ENCODE measurements around the gene MCTP1. TPM values are rescaled to one million over a fixed set of nuclear protein-coding genes. Genes with fewer than 3 reads are reported as not detected.

MCTP1 gene
- 16.4 and 16.6 TPM in 2 replicates for total RNA-seq (2014; rRNA removed)
- polyA plus RNA-seq (2012) = 4.0 TPM

DNA sequence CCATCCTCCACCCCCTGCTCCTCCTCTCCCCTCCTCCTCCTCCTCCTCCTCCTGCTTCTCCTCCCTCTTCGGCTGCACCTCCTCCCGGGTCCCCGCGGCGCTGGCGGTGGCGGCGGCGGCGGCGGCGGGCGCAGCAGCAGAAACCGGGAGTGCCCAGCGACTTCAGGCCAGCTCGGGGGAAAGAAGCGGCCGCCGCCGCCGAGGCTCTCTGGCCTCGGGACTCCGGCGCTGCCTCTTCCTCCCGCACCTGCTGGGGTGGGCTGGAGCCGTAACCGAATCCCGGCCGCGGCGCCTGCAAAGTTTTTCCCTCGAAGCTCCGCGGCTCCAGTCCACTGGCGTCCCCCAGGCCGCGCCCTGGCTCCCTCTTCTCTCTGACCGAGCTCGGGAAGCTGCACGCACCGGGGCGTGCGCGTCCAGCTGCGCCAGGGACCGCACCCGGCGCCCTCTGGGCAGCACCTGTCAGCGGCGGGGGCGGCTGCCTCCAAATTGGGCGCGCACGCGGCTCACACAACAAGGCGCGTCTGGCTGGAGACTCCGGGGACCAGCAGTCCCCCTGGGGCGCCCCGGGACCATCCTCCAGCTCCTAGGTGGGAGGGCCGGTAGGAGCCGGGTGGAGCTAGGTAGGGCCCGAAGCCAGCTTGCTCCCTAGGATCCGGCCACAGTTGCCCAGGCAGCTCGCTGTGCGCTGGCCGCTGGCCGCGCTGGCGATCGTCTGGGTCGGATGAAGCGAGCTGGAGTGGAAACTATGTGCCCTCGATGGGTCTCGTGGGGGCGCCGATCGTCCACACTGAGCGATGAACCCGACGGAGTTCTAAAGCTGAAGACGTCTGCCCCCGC is at the start of gene MCTP1:
Gene MCTP1 (minus strand): TSS at position 523 of the 837 bp plus-strand sequence.
- DNase-seq (ENCODE audit: low read depth) = peak; percentile 19

DNA sequence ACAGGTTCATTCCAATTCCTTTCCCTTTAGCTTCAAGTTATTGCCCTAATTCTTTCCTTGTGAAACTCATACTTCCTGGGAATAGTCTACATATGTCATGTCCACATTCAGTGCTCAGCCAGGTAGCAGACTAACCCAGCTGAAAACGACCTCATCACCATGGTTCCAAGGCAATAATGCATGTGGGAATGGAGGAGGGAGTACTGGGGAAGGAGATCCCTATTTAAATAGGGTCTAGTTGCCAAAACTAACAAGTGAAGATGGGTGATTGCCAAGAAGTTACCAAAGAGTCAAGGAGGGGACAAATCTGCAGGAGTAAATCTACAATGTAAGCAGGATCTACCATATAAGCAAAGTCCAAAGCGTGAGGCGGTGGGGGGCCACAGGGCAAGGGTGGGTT is 47.3 kb upstream of the MCTP1 start:
- DNase-seq (ENCODE audit: low read depth) = no peak

DNA sequence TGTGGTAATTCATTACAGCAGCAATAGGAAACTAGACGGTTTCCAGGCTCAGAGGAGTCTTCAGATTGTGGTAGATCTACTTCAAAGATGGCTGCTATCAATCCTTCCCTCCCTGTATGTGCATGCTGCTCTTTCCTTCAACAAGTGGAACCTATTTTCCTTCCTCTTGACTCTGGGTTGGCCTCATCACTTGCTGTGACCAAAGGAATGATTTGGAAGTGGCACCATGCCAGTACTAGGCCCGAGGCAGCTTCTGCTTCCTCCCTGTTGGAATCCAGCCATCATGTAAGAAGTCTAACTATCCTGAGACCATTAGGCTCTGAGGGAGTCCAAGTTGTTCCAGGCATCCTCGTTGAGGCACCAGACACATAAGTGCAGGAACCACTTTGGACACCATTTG is 46.5 kb upstream of the MCTP1 start:
- no peak for DNase-seq (ENCODE audit: low read depth)

DNA sequence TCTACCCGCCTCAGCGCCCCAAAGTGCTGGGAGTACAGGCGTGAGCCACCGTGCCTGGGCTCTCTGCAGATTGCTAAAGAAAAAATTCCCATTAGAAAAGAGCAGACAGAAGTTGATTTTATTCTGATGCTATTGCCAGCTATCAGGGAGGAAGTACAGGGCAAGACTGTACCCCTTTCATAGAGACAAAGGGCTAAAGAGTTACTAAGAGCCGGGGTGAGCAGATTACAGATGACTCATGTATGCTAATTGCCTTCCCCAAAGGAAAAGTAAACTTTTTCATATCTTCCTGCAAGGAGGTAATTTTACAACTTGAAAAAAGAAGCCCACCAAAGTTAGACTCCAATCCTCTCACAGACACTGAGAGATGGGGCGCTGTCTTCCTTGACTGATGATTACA is 42.3 kb upstream of the MCTP1 start:
- DNase-seq (ENCODE audit: low read depth) = no peak

DNA sequence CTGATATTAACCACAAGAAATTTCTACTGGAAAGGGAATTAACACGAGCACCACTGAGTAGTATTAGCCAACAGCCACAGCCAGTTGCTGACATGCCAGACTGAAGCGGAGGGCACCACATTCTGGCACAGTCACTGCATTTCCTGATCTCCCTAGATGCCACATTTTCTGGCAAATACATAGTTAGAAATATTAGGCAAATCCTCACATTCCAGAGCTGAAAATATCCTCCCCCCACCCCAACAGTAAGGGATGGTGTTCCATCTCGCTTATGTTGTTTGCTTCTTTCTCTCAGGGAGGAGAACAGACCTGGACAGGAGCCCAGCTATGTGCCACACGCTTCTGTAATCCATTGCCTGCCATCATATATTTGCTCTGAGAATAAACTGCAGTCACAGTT is 32.8 kb upstream of the MCTP1 start:
- DNase-seq (ENCODE audit: low read depth) = peak; percentile 35

DNA sequence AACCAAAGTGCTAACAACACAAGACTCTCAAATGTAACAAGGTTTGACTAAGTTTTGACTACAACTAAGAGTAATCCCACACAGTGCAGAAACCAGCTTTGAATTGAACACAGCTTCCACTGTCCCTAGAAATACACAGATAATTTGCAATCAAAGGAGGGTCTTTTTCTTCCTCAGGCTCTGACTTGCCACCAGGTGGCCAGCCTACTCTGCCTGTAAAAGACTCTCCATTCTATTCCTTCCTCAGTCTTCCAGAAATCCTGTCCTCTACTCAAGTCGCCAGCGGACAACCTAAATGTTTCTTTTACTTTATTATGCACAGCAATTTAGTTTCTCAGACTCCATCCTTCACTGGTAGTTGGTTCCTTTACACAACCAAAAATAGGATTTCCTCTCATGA is 32.2 kb upstream of the MCTP1 start:
- DNase-seq (ENCODE audit: low read depth) = no peak

DNA sequence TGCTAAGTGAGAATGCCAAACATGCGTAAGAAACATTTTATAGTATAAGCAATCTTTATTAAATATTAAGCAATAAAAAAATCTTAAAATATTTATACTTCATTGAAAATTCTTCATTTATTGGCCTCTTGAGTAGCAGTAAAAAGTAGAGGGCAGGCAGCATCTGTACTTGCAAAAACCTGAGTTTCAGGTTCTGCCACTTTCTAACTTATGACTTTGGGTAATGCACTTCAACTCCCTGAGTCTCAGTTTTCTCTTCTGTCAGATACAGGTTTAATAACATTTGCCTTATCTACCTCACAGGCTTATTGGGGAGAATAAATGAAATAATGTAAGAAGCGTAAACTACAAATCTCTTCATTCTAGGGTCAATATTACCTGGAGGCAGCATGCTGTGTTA is 19.8 kb upstream of the MCTP1 start:
- no peak for DNase-seq (ENCODE audit: low read depth)

DNA sequence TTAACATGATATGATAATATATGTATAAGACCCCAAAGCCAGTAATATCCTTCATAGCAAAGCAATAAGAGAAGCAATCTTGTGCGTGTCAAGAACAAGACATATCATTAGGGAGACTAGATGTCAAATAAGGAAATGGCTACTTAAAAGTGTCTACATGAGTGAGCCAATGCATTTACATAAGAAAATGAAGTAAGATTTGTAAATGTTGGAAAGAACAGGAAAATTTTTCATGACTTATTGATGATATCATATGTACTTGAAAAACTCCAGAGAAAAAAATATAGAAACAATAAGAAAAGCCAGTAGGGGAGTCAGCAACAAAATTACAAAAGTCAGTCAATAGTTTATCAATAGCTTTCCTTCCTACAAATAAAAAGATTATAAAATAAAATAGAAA is 13.8 kb upstream of the MCTP1 start:
- no peak for DNase-seq (ENCODE audit: low read depth)

DNA sequence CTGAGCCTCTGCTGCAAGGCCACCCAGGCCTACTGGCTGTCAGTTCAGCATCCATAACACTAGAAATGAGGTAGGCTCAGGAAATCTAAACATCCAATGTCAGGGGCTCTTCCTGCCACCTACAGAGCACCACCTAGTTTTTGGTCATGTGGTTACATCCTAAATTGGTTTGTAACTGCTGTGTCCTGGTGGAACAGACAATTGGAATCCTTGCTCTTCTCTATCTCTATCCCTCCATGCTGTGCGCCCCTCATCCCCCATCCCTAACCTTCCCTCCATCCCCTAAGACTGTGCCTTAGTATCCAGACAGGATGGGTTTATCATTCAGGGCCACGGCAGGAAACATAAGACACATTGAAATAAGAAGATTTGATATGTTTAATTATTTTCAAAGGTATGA is 11.4 kb upstream of the MCTP1 start:
- DNase-seq (ENCODE audit: low read depth) = no peak

DNA sequence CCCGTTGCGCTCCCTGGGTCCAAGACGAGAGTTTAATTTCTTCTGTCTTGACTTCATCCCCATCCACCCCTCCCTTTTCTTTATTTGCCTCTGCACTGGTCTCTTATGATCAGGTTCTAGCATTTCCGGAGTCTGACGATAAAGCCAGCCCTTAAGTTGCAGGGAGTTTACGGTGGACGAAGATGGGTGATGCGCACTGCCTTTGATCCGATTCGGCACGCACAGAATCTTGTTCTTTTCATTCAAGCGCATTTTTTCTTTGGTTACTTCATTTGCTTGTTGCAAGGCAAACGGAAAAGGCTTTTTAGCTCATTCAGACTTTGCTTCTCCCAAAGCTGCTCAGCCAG is 488 bp upstream of the MCTP1 start:
- DNase-seq (ENCODE audit: low read depth) = no peak

DNA sequence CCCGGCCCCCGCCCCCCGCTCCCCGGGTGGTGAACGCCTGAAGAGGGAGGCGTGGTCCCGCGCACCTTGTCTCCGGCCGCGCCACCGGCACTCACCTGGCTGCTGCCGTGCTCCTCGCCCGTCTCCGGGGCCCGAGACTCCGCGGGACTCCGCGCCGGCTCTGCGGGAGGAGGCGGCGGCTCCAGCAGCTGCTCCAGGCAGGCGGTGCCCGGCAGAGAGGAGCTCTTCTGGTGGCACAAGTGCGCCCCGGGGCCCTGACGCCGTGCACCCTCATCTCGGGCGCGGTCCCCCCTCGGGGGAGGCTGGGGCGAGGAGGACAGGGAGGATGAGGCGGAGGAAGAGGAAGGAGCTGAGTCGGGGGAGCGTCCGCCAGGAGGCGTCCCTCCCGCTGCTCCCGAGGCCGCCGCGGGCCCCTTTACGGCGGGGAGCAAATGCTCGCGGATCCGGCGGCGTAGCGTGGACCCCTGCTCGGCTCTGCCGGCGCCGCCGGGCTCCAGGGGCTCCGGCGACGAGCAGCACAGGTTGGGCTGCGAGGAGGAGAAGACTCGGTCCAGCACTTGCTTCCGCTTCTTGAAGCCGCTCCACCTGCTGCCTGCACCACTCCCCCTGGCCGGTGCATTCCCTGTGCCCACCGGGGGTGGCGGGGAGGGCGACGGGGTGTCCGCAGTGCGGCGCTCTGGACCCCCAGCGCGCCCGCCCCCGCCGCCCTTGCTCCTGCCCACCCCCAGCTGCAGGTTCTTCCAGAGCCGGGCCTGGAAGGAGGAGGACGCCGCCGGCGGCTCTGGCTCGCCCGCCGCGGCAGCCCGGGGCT is 928 bp downstream of the MCTP1 start:
- peak; percentile 8 for DNase-seq (ENCODE audit: low read depth)

DNA sequence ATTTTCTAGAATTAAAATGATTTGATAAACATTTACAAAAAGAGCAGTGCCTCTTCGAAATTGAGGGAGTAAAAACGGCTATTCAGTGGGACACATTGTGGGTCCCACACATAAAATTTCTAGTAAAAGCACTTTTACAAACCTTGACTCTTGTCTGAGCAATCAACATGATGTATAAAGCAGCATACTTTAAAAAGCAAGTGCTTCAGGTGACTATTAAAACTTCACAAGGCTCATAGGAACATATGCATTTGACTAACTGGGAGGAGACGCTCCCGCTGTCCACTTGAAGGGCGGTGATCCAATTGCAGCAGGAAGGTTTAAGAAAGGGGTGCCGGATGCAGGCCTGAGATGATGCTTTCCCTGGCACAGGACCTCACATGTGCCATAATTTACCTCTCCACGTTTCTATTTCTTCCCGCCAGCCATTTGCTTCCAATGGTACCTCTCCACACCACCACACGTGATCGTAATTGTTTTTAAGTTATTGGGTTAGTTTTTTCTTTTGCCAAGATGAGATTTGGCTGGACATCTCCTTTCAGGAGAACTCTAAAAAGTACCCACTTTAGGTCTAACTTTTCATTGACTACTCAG is 1.8 kb downstream of the MCTP1 start:
- no peak for DNase-seq (ENCODE audit: low read depth)

DNA sequence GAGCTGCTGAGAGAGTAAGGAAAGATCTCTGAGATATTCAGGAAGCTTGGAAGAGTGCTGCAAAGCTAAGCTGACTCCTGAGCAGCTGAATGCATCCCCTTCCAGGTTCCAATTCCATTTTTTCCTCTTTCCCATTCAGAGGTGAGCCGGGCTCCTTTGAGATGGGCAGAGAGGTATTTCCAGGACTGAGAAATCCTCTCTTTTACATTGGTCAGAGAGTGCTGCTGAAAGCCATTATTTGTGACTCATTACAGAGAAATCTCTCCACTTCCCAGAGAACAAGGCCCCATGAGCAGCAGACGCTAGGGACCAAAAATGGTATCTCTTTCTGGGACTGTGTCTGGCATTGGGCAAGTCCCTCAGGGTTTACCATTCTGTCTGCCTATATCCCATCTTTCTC is 3.7 kb downstream of the MCTP1 start:
- DNase-seq (ENCODE audit: low read depth) = peak; percentile 35

DNA sequence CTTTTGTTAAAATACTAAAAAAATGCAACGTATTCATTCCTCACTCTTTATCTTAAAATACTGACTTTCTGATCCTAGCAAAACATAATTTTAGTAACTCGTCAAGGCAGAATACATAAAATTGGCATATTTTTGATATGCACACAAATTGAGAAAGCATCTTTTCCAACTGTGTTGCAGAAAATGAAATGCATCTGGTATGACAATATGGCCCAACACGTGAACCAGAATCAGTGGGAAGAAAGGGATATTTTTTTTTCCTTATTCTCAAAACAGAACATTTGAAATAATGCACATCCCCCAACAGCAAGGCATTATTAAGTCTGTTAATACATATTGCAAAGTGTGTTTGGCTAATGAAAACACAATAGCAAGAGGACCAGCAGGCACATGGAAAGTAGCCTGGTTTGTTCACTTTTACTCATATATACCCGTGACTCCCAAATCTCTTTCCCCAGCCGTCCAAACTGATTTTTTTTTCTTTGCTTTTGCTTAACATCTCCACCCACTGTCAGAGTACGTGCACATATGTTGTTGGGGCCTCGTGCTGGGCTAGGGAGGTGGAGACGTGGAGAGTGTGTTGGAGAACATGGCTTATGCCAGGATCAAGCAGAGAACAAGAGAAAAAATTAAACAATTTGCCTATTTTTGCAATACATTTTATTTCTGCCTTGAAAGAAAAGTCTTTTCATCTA is 4.3 kb downstream of the MCTP1 start:
- no peak for DNase-seq (ENCODE audit: low read depth)

DNA sequence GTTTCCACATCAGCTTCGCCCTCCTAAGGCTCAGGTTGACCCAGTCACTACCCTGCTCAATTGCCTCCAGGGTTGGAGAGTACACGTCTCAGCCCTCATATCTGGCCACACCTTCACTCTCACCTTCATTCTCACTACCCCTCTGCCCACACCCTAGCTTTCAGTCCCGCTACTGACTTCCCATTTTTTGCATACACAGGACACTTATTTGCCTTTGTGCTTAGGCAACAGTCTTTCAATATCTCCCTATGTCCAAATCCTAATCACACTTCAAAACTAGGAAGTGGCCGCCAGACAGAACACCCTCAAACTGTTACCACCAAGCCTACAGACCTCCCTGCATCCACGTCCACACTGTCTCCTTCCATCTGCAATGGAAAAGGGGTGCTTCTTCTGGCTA is 10.9 kb downstream of the MCTP1 start:
- no peak for DNase-seq (ENCODE audit: low read depth)

DNA sequence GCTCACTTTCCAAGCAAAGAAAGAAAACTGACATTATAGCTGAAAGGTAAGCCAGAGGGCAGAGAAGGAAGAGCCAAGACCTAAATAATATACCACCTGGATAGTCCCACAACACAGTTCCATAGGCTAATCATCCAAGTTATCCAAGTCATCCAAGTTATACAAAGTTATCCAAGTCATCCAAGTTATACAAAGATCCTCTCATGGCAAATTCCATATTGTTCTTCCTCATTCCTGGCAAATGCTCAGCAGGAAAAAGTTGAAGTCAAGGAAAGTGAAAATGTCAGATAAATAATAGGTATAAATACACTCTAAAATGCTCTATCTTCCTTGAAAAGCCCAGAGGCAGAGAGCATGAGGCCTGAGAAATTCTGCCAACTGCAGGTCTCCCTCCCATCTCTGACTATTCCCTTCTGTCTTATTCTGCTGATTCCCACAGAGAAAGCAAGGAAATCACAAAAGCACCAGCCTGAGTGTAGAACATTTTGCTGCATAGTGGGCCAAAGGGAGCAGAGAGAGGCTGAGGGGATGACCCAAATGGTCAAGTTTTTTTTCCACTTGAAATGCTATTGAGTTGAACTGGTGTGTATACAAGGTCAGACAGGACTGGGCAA is 12.5 kb downstream of the MCTP1 start:
- DNase-seq (ENCODE audit: low read depth) = no peak

DNA sequence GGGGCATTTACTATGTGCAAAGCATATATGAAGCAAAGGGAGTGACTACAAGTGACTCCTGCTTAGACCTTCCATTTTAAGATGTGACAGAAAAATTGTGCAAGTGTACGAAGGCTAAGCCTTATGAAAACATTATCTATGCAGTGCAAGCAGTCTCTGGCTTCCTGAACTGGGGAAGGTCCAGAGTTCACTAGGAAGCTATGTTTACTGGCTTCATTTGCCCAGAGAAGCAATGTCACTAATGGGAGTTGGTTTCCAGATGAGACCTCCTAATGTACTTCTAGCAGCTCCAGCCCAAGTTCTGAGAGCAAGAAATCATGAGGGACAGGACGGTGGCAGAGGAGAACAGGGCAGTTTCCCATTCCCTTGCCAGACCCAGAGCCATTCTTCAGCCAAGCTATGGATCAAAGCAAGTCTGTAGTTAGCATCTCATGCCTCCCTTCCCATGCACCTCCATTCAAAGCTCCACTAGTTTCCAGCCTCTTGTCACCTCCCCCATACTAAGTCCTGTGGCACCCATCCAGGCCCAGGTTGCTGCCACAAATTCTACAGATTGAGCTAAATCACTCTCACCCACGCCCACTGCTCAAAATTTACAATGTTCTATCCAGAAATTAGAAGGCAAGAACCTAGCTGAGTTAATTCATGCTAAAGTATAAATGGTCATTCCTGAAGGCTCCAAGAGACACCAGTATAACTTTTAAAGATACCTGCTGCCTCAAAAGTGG is 21.8 kb downstream of the MCTP1 start:
- DNase-seq (ENCODE audit: low read depth) = no peak

DNA sequence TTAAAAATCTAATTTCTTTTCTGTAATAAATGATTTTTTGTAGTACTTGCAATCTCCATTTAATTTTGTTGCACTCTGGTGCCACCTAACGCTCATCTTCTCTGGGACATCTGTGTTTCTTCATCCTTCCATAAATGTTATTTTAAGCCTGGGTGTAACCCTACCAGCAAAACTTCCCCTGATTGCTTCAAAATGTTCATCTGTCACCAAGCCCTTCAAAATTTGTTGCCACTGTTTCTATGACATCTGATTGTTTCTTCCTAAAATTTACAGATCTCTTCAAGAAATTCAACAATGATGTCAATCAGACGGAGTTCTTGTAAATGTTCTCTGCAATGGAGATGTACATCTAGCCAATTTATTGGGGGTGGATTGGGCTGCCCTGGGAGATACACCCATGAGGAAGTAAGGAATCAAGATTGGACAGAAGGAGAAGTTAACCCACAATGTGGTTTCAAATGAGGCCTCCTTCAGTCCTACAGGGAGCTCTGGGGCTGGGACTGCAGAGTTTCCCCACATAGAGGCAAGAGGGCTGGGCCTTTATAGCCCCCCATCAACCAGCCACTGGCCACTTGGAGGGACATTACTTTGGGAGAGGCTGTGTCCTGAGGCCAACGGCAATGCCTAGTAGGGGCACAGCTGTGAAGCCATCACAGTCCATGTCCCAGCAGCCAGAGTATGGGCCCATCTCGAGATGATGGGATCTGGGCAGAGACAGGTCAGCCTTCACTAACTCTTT is 23.3 kb downstream of the MCTP1 start:
- DNase-seq (ENCODE audit: low read depth) = peak; percentile 50

DNA sequence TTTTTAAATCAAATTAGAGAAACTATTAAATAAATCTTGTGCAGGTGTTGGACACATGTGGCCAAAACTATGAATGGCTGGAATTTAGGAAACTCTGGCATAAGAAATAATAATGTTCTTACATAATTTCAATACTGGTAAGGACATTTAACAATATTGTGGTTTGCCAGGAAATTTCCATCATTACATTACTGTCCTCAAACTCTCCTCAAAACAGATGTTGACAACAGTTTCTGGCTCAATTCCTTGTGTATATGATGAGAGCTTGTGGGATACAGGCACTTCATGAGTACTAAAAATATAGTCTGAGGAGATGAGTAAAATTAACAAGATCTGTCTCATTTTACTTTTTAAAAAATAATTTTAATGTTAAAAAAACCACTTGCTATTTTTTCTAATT is 27.9 kb downstream of the MCTP1 start:
- DNase-seq (ENCODE audit: low read depth) = no peak

DNA sequence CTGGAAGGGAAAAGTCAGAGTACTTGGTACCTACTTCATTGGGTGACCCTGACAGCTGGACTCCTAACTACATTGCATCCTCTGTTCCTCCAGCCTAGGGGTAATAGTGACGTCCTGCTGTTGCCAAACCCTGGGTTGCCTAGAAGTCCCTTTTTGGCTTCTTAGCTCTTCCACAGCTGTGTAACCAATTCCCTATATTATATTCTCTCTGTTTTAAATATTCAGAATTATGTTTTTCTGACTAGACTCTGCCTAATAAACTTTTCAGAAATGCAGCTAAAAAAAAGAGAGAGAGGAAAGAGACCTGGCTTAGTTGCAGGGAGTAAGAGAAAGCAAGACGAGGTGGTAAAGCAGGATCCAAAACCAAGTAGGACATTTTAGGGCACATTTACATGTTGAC is 28.4 kb downstream of the MCTP1 start:
- DNase-seq (ENCODE audit: low read depth) = no peak
